GM12865 (cell line): ENCODE measurements around the gene HOXB6.

Experiments
- DNase-seq: peaks from one replicate; pipeline ENCODE4 v3.0.0; 2010; ENCODE audit warnings: low read depth
- H3K4me3 ChIP-seq: 2 replicates; pipeline ENCODE4 v1.5.1; 2011; ENCODE audit warnings: mild to moderate bottlenecking, low read depth, low read length, control low read depth
- TF ChIP-seq, protein P1 (sequence below): IDR thresholded peaks from 2 replicates; pipeline ENCODE4 v1.5.1; 2011; ENCODE audit warnings: low read length, control low read depth, low read depth, inconsistent platforms; ENCODE audit not compliant: insufficient read depth; ENCODE audit errors: missing control alignments

The HOXB6 gene

DNA sequence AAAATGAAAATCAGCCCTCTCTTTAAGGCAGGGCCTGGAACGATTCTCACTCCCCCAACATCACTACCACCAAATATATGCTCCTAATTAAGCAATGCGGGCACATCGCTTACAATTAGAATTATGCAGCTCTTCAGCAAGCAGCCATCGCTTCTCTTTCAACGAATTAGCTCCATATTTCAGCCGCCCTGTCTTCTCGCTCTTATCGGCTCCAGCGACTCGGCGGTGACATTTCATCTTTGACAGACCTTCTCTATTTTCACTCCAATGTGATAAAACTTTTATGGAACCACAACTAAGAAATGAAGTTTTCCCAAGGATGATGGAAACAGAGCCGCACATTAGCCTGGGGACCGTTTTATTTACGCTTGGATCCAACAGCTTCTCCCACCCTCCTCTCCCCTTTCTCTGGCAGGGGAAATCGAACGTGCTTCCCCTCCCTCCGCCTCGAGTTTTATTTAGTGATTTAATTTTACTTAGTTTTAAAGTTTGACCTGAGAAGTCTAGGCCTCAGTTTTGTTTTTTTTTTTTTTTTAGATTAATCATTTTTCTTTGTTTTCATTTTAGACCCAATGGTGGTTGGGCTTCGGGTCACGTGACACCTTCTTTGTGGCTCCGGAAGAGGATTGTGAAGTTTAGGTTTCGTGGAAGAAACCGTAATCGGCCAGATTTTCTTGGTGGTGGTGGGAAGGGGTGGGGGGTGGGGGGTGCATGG lies 56.8 kb downstream of the HOXB6 start:
- no peak overlapping the region for H3K4me3 ChIP-seq
- DNase-seq = no peak
- TF ChIP-seq, protein P1, sequence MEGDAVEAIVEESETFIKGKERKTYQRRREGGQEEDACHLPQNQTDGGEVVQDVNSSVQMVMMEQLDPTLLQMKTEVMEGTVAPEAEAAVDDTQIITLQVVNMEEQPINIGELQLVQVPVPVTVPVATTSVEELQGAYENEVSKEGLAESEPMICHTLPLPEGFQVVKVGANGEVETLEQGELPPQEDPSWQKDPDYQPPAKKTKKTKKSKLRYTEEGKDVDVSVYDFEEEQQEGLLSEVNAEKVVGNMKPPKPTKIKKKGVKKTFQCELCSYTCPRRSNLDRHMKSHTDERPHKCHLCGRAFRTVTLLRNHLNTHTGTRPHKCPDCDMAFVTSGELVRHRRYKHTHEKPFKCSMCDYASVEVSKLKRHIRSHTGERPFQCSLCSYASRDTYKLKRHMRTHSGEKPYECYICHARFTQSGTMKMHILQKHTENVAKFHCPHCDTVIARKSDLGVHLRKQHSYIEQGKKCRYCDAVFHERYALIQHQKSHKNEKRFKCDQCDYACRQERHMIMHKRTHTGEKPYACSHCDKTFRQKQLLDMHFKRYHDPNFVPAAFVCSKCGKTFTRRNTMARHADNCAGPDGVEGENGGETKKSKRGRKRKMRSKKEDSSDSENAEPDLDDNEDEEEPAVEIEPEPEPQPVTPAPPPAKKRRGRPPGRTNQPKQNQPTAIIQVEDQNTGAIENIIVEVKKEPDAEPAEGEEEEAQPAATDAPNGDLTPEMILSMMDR = no peak

DNA sequence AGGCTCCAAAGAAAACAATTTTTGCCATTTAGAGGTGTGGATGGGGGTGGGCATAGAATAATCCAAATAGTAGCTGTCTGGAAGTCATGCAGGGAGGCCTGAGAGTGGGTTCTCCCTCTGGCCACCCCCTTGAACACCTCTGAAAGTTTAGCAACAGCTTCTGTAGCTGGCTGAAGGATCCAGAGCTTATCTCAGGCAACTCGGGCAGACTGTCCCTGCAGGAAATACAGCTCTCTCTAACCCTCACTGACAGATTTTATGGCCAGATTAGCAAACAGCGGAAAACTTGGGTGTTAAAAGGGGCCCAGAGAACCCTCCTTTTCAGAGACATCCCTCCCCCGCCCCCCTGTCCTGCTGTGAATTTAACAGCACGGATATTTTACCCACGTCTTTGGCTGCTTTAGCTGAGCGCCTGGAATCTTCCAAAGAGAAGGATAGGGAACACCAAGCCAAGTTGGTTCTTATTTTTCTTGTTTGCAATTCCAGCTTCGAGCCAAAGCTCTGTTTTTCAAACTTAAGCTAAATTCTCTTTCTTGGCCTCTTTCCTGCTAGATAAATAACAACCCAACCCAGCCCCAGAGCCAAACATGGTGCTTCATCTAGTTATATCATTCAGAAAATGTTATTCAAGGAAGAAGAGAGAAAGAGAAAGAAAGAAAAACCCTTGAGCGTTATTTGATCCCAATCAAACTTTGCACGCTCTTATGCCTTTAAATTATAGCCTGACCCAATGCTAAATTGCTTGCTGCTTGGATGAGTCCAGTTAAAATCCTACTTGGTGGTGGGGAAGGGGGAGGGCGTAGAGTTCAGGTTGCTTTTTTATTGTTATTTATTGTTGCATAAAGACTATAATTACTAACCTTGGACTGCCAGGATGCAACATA lies 57.6 kb downstream of the HOXB6 start:
- DNase-seq = no peak
- TF ChIP-seq, protein P1 = no peak
- H3K4me3 ChIP-seq = no peak overlapping the region

DNA sequence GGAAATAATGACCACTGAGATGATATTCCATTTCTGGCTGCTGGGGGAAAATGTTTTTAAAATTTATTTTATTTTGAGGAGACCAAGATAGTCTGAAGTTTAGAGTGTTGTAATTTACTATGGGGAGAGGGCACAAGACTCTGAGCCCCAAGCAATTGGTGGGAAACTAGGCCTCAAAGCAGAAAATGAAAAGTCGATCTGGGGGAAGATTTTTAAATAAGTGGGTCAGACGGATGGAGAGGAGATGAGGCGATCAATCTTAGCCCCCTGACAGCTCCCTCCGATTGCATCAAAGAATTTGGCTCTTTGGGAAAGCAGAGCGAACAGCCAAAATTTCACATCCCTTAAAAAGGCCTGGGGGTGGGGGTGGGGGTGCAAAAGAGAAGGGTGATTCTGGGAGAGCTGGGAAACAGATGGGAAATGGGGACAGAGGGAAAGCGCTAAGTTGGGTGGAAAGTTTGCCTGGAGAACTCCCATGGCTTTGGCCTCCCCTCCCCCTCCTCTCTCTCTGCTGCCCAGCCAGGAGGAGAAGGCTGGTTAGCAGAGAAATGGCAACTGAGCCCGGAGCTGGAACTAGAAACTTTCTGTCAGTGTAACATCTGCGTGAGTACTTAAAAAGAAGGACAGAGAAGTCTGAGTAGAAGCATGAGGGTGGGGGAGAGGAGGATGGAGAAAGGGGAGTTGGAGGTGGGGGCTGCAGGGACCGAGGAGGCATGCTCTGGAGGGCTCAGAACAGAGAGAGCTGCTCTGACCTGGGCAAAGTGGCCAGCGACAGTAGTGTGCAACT lies 58.5 kb downstream of the HOXB6 start:
- TF ChIP-seq, protein P1 = no peak
- DNase-seq = no peak
- no peak overlapping the region for H3K4me3 ChIP-seq
